HG03066 (cell line): Measurements from ENCODE around the gene LAMB3.

Source experiments
- ATAC-seq: cut with Tn5 transposase; IDR thresholded peaks from one replicate; pipeline ENCODE4 v1.9.1; 2021; ENCODE audit warnings: low read depth; ENCODE audit not compliant: unreplicated experiment

Gene LAMB3

DNA sequence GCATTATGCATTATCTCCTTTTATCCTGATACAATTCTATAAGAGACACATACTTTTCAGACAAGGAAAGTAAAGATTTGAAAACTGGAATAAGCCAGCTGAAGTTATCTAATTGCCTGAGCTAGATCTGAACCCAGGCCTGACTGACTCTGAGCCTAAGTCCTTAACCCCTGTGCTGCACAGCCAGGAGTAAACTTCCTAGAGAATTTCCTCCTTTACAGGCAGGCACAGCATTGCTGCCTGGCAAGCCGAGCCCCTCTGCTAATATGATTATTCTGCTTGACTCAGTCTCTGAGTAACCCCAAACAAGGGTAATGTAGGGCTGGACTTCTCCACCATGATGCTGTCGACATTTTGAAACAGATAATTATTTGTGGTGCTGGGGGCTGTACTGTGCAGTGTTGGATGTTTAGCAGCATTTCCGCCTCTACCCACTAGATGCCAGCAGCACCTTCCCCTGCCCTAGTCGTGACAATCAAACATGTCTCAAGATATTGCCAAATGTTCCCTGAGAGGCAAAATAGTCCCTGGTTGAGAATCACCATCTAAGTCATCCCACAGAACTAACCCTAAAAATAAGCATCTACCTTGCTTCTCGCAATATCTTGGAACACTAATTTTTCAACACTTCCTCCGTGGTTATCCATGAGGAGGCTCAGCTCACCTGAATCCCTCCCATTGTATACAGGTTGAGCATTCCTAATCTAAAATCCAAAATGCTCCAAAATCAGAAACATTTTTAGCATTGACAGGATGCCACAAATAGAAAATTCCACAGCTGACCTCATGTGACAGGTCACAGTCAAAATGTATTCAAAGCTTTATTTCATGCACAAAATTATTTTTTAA lies 50.2 kb downstream of the LAMB3 start:
- ATAC-seq = peak; percentile 76

DNA sequence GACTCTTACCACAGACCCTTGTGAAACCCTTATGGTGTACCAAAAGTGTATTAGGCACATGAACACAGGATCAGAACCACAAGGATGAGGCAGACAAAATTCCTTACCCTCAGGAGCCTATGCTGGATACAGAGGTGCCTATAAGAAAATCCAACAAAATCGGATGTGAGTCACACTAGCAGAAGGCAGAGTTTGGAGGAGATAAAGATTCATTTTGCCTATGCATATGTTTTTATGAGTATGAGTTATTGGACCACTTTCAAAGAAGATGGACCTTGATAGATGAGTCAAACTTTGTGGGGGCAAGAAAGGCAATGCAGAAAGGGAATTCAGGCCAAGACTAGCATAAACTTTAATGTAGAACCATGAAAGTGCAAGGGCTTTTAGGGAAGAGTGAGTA lies 51.7 kb downstream of the LAMB3 start:
- ATAC-seq = no peak

DNA sequence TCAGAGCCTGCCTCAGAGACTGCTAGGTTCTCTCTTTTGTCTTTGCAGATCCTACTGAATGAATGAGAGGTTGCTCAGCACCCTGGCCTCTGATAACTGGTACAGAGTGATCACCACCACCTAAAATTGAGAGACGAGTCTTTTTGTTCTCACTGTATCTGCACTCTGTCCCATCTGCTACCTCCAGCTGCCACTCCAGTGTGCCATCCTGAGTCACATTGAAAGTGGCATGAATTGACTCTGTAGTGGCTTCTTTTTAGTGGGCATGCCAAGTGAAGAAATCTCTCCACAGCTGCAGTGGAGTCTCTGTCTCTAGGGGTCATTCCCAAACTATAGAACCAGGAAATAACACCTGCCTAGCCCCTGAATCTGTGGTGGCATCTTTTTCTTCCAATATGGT lies 54.0 kb downstream of the LAMB3 start:
- no peak for ATAC-seq

- no peak for ATAC-seq
Measured at GRCh38 chr1:209597499-209597898, 54.7 kb downstream of the LAMB3 start.

GRCh38 chr1:209595599-209596285 lies 56.5 kb downstream of the LAMB3 start:
- no peak for ATAC-seq

GRCh38 chr1:209595028-209595427 lies 57.2 kb downstream of the LAMB3 start:
- no peak for ATAC-seq

GRCh38 chr1:209594440-209594839 lies 57.8 kb downstream of the LAMB3 start:
- no peak for ATAC-seq

DNA sequence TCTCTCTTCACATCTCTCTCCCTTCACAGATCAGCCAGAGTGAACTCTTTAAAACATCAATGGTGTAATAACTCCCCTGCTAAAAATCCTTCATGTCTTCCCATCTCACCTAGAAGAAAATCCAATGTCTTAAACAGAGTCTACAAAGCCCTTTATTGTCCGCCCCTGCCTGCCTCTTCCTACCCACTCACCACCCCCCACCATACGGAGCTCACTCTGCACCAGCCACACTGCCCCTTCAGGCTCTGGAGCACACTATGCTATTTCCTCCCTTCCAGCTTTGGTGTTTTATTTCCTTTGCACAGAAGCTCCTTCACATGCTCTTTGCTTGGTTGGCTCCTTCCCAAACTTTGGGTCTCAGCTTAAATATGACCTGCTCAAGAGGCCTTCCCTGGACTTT lies 58.5 kb downstream of the LAMB3 start:
- ATAC-seq = no peak

DNA sequence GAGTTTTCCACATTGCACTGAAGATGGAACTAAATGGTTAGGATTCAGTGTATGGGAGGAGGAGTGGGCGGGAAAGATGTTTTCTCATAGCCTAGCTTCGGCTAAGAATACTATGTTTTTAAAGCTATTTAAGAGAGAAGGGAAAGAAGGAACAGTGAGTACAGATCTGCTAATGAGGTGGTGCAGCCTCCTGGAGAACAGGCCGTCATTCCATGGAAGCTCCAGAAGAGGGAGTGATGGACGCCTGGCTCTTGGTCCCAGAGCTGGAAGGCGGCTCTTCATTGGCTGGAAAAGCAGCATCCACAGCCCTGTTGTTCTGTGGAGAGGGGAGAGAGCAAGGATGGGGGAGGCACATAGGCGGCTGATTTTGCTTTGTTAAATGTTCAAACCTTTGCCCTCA lies 61.8 kb downstream of the LAMB3 start:
- ATAC-seq = no peak

GRCh38 chr1:209589863-209590262 lies 62.4 kb downstream of the LAMB3 start:
- no peak for ATAC-seq

DNA sequence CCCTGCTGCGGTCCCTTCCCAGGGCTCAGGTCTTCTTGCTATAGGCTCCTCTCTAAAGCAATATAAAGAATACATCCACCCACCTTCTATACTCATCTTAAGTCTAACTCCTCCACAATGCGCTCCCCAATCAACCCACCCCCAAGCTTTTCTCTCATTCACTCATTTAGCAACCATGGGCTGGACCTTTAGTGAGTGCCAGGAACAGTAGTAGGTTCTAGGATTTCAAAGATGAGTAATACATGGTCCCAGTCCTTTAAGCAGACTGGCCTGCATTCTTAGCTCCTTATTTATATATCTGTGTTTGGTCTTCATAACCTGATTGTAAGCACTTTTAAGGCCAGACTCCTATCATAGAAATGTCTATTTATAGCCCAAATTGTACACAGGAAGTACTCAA lies 62.8 kb downstream of the LAMB3 start:
- ATAC-seq = no peak

DNA sequence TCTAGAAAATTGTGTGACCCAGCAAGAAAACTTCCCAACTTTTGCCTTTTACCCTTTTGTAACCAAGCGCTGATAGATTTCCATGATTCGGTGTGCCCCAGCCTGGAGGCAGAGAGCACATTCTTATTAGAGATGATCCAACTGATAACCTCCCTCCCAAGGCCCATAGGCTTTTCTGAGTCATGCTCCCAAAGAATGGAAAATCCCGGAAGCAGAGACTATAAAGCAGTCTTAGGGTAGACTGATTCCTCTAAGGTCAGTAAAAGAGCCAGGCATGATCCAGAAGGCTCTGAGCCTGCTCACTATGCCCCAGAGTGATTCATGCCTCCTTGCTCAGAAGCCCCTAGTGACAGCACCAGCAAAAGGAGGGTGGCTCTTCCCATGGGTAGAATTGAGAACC lies 64.4 kb downstream of the LAMB3 start:
- ATAC-seq = no peak

GRCh38 chr1:209586221-209586740 lies 65.9 kb downstream of the LAMB3 start:
- ATAC-seq = no peak

DNA sequence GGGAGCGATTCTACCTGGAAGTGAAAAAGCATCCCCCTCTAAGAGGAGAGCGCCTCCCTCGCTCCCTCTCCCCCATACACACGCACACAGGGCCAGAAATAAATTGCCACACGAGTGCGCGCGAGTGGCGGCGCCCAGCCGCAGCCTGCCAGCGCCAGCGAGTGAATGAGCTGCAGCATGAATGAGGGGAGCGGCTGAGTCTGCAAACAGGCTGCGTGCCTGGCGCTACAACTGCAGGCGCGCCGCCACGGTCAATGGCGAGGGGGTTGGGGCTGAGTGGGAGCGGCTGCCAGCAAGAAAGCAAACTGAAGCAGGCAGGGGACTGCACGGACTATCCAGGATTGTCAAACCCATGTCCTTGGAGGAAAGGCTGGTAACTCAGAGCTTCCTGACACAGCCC lies 66.6 kb downstream of the LAMB3 start:
- no peak for ATAC-seq

GRCh38 chr1:209585197-209585596 lies 67.0 kb downstream of the LAMB3 start:
- no peak for ATAC-seq

DNA sequence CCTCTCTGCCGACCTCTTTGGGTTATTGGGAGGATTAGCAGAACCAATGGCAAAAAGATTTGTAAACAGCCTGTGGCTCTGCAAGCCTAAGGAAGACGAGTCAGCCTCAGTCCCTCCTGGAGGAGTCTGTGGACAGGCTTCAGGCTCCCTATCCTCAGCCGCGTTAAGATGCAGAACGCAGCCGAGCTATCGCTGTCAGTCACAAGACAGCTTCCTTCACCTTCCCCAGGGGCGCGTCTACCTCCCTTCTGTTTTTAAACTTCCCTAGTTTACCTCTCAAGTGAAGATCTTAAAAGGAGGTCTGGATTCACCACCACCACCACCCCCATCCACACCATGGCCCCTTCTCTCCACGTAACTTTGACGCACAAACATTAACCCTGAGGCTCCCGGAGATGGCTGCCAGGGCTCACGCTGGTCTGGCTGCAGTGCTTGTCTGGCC lies 68.0 kb downstream of the LAMB3 start:
- ATAC-seq = no peak

DNA sequence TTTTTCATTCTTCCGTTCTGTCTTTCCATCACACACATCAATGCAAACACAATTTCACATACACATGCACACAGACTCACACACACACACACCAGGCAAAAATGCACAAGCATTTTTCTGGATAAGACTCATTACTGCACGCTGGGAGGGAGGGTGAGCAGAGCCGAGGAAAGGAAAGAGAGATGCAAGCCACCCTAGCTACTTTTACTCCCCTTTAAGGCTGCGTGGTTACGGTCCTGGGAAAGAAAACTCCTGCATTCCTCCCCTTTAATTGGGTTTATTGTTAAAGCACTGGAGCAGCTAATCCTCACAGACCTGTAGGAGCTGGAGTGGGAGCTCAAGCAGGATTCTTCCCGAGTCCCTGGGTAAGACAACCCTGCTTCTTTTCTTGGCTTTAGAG lies 68.8 kb downstream of the LAMB3 start, which contains the start of gene CAMK1G:
Gene CAMK1G (plus strand): TSS at position 307 of the 400 bp plus-strand sequence. CDS start 11,270 bp downstream, outside the sequence.
- ATAC-seq = no peak

GRCh38 chr1:209580577-209580976 lies 71.6 kb downstream of the LAMB3 start:
- ATAC-seq = no peak

DNA sequence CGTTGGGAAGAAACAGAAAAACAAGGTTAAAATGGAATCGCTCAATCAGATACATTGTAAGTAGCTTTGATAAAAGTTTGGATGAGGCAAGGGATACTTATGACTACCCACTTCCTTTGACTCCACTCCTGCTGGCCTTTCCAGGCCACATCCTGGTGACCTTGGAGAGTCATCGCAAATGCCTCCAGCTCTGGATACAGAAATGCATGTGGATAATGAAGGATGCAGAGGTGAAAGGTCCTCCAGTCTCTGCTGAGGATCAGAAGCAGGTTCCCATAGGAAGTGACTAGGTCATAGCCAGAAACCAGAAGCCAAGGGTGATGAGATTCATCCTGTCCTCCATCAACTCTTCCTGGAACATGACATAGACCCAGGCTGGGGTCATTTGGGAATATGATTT lies 74.9 kb downstream of the LAMB3 start:
- no peak for ATAC-seq

DNA sequence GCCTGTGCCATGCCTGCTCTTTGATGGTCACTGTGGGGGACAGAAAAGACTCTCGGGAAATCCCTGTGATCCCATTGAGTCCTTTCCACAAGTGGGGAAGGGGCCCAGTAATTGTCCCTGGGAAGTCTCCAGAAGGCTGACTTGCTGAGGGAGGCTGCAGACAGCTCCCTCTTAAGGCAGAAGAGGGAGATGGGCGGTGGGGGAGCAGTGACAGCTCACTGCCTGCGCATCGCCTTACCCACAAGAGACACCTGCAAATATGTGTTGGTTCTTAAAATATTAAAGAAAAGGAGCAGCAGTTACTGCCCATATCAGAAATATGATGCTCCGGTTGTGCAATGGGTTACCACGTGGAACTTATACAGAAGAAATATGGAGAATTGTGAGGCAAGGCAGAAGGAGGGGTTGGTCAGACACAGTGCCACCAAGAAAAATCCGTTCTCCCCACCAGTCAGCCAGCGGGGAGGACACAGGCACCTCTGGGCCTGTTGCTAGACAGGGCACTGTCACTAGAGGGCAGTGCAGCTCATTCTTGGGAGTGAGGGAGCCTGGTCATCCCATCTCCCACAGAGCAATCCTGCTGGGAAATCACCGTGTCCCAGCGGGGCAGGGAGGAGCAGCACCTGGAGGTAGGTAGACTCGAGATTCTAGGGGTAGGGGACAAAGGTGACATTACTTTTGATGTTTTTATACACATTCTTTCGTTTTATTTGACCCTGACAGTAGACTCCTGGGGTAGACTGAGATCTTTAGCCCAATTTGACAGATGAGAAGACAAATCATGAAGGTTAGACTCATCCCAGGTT lies 75.6 kb downstream of the LAMB3 start:
- no peak for ATAC-seq

DNA sequence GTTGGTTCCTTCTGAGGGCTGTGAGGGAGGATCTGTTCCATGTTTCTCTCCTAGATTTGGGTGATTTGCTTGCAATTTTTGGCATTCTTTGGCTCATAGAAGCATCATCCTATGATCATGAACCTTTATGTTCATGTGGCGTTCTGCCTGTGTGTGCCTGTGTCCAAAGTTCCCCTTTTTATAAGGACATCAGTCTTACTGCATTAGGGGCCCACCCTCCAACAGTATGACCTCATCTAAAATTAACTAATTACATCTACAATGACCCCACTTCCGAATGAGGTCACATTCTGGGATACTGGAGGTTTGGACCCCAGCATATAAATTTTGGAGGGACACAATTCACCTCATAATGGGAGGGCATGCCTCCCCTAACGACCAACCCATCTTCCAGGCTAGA lies 81.5 kb downstream of the LAMB3 start:
- no peak for ATAC-seq
